22Rv1 (cell line): ENCODE measurements around the gene TXNDC11.

Source experiments
- CTCF ChIP-seq: fragments of 450-650 bp; IDR thresholded peaks from 2 replicates; pipeline ENCODE4 v1.5.1; 2017; ENCODE audit warnings: mild to moderate bottlenecking
- ZFX ChIP-seq: fragments of 450-650 bp; IDR thresholded peaks from 2 replicates; pipeline ENCODE4 v1.6.1; 2017; ENCODE audit warnings: antibody characterized with exemption, borderline replicate concordance

GRCh38 chr16:11768849-11769248, 26.2 kb upstream of the TXNDC11 start:
- no peak for TF ChIP-seq CTCF
- TF ChIP-seq ZFX, result no peak
